ENCODE measurements around the gene SUDS3. TPM values are rescaled to one million over a fixed set of nuclear protein-coding genes. Genes with fewer than 3 reads are reported as not detected.

Gene SUDS3
- total RNA-seq, 2 donors from 2014 or later: 46.2 to 48.2 TPM

DNA sequence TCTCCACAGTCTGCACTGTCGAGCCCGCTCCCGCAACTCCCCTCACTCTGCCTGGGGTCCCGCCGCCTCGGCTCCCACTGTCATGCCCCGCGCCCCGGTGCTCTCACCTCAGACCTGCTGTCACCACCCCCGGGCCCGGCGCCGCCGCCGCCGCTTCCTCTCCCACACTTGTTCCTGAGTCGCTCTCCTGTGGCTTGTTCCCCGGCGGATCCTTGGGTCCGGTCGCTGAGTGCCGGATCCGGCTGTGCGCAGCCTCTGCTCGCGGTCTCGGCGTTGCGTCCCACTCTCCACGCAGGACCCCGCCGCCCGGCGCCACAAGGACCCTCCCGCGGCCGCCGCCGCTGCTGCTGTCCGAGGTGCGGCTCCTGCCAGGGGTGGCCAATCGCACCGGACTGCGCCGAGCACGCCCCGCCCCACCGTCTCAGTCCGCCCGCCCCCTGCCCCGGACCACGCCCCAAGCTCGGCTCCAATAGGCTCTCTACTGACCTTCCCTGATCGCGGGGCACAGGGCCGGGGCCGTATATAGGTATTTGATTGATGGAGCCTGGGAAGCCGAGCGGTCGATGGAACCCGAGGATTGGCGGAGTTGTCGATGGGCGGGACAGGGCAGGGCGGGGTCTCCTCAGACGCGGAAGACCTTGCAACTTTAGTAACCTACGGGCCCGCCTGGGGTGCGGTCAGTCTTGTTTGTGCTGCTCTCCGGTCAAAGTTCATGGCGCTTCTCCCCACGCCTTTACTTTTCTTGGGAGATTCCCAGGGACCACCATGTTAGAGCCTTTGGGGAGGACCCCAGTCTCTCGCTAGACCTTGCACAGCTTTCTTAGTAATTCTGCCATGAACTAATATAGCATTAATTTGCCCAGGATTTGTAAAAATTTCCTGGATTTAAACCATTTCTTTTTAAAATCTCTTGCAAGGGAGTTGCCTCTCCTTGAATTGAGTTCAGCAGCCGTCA lies 3.5 kb upstream of the SUDS3 start, which contains the start of gene TAOK3:
Gene TAOK3 (minus strand): TSS at position 367 of the 955 bp plus-strand sequence. CDS start 117,340 bp downstream, outside the sequence.
- peak; percentile 99 for DNase-seq (ENCODE audit: low spot score)
- peak; percentile 81 for ATAC-seq (ENCODE audit: insufficient number of reproducible peaks, low FRiP score, low read depth)
- Histone ChIP-seq H3K27ac (peak within 1 kb of the TSS; percentile 79 to 92), H3K36me3 (no peaks in the 10 kb centered on the region), H3K4me1 (ENCODE audit: control insufficient read depth in 1 of 2, low read depth in 2 of 2) (peaks cover 17 to 46% of the 10 kb centered on the region in 2 donors), H3K9me3 (no peaks in the 10 kb centered on the region), H3K4me3 (peak within 1 kb of the TSS; percentile 97), H3K27me3 (replicated peaks; ENCODE audit: insufficient read depth) (no peaks in the 10 kb centered on the region)
- TF ChIP-seq CTCF (IDR thresholded peaks at IDR 0.05): no peak

DNA sequence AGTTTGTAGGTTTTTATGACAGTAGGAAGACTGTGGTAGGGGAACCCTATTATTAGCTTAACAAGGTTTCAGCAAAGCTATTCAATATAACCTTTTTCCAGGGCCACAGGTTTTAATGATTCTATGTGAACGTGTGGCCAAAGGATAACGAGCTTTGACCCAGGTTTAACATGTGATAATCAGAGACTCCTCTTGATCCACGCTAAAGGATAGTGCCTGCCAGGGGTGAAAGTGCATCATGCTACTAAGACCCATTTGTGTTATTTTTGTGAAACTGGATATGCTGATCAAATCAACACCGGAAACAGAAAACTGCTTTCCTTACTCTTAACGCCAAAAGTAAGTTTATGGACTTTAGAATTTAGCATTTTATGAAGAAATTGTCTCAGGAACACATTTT lies 2.7 kb upstream of the SUDS3 start:
- Histone ChIP-seq H3K27me3 (replicated peaks; ENCODE audit: insufficient read depth) (no peaks in the 10 kb centered on the region), H3K27ac (peak overlapping the region; percentile 79 to 92), H3K4me3 (peak overlapping the region; percentile 97), H3K4me1 (ENCODE audit: control insufficient read depth in 1 of 2, low read depth in 2 of 2) (peaks cover 22 to 52% of the 10 kb centered on the region in 2 donors), H3K36me3 (no peaks in the 10 kb centered on the region), H3K9me3 (no peaks in the 10 kb centered on the region)
- ATAC-seq (ENCODE audit: insufficient number of reproducible peaks, low FRiP score, low read depth): no peak
- no peak for TF ChIP-seq CTCF (IDR thresholded peaks at IDR 0.05)
- DNase-seq (ENCODE audit: low spot score): no peak

DNA sequence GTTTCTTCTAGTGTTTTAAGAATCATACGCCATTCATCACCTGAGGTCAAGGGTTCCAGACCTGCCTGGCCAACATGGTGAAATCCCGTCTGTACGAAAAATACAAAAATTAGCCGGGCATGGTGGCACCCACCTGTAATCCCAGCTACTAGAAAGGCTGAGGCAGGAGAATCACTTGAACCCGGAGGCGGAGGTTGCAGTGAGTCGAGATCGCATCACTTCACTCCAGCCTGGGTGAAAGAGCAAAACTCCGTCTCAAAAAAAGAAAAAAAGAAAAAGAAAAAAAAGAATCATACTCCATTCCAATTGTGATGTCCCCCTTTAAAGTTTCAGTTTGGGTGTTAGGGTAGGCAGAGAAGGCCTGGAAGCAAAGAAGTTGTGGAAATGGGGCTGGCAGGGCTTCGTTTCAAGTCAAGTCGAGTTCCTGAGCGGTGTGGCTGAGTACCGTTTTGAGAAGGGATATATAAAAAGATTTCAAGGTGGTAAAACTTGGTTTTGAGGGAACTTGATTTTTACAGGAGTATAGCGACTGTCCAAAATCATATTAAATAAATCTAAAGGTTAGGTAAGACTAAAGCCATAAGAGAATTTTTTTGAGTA lies 2.1 kb upstream of the SUDS3 start:
- Histone ChIP-seq H3K27me3 (replicated peaks; ENCODE audit: insufficient read depth) (no peaks in the 10 kb centered on the region), H3K27ac (peak overlapping the region; percentile 4 to 92), H3K4me1 (ENCODE audit: control insufficient read depth in 1 of 2, low read depth in 2 of 2) (peaks cover 22 to 52% of the 10 kb centered on the region in 2 donors), H3K4me3 (peak overlapping the region; percentile 97), H3K36me3 (no peaks in the 10 kb centered on the region), H3K9me3 (no peaks in the 10 kb centered on the region)
- TF ChIP-seq CTCF (IDR thresholded peaks at IDR 0.05): no peak
- DNase-seq (ENCODE audit: low spot score) (no peak), ATAC-seq (ENCODE audit: insufficient number of reproducible peaks, low FRiP score, low read depth) (no peak)

- H3K27ac ChIP-seq: peak overlapping the region in 1 of 2 donors; percentile 92
Observed at GRCh38 chr12:118374909-118375308, 1.4 kb upstream of the SUDS3 start.

More at GRCh38 chr12:118374909-118375308, 1.4 kb upstream of the SUDS3 start:
- Histone ChIP-seq H3K36me3 (peaks cover 2% of the 10 kb centered on the region), H3K27me3 (replicated peaks; ENCODE audit: insufficient read depth) (no peaks in the 10 kb centered on the region), H3K4me3 (peak overlapping the region; percentile 85), H3K4me1 (ENCODE audit: control insufficient read depth in 1 of 2, low read depth in 2 of 2) (peaks cover 19 to 48% of the 10 kb centered on the region in 2 donors), H3K9me3 (no peaks in the 10 kb centered on the region)
- ATAC-seq (ENCODE audit: insufficient number of reproducible peaks, low FRiP score, low read depth): no peak
- TF ChIP-seq CTCF (IDR thresholded peaks at IDR 0.05): no peak
- no peak for DNase-seq (ENCODE audit: low spot score)
